KOPT-K1 (cell line): ENCODE results near the gene KIF2C.
"Not testable (repeated sequence)": the region's sequence is repeated elsewhere in the genome, so short reads cannot be mapped to it uniquely, and the experiment has no call there.

ENCODE experiments used
- H3K27ac ChIP-seq: fragments of 200-600 bp; sonication (generic); 2 replicates; pipeline ENCODE4 v1.5.1; 2016; ENCODE audit warnings: antibody characterized with exemption, mild to moderate bottlenecking, low read depth, low read length; ENCODE audit not compliant: poor library complexity, severe bottlenecking
- H3K36me3 ChIP-seq: fragments of 200-600 bp; sonication (generic); 2 replicates; pipeline ENCODE4 v1.5.1; 2017; ENCODE audit warnings: antibody characterized with exemption, mild to moderate bottlenecking, low read length, moderate library complexity; ENCODE audit not compliant: insufficient read depth
- H3K9me3 ChIP-seq: fragments of 200-600 bp; sonication (generic); 2 replicates; pipeline ENCODE4 v1.5.1; 2017; ENCODE audit warnings: antibody characterized with exemption, low read length, mild to moderate bottlenecking; ENCODE audit not compliant: insufficient read depth, poor library complexity, severe bottlenecking

The KIF2C gene

GRCh38 chr1:44724955-44725698, 14.5 kb upstream of the KIF2C start:
- peaks cover 21% of the 10 kb centered on the region for H3K36me3 ChIP-seq
- H3K27ac ChIP-seq, result peak overlapping the region; percentile 98
- H3K9me3 ChIP-seq, result no peaks in the 10 kb centered on the region

DNA sequence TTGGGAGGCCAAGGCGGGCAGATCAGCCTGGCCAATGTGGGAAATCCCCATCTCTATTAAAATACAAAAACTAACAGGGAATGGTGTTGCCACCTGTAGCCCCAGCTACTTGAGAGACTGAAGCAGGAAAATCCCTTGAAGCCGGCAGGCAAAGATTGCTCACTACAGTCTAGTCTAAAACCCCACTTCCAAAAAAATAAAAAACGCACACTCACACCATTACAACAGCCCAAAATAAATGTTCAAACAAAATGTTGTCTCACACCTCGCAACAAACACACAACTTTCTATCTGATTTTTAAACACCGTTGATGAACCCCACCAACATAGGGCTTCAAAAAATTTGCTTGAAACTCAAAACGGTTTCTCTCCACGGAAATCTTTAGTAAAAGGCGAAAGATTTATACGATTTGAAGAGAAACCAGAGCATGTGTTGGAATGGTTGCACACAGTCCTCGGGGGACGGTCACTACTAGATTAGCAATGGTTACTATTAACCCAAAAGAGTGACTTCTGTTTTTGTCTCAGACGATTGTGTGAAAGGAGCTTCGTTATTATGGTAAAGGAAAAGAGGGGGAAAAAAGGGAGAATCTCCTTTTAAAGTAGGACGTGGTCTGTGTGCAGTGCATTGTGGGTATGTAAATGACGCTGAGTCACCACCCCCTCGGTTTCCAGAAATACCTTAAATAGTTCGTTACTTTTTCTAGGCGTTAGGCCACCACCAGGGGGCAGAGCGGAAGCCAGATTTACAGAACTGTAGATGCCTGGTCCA, 8.7 kb upstream of the KIF2C start, which contains the start of gene RNU5D-1:
Gene RNU5D-1, minus strand, starts transcription at position 430 of the 772 bp plus-strand sequence.
- H3K36me3 ChIP-seq, result peaks cover 10% of the 10 kb centered on the region
- peak within 1 kb of the TSS; percentile 94 for H3K27ac ChIP-seq
- H3K9me3 ChIP-seq, result no peaks in the 10 kb centered on the region

- Histone ChIP-seq H3K27ac (no peak overlapping the region), H3K36me3 (no peaks in the 10 kb centered on the region), H3K9me3 (no peaks in the 10 kb centered on the region)
These were observed 6.3 kb upstream of the KIF2C start for GRCh38 chr1:44733365-44733764.

- H3K36me3 ChIP-seq, result no peaks in the 10 kb centered on the region
- H3K27ac ChIP-seq, result no peak overlapping the region
- H3K9me3 ChIP-seq, result no peaks in the 10 kb centered on the region
These were observed 5.9 kb upstream of the KIF2C start for GRCh38 chr1:44733784-44734183.

DNA sequence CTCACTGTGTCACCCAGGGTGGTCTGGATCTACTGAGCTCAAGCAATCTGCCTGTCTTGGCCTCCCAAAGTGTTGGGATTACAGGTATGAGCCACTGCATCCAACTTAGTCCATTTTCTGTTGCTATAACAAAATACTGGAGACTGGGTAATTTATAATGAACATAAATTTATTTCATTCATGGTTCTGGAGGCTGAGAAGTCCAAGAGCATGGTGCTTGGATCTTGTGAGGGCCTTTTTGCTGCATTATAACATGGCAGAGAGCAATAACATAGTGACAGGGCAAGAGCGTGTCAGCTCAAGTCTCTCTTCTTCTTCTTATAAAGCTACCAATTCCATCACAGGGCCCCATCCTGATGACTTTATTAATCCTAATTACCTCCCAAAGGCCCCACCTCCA, 3.6 kb upstream of the KIF2C start:
- no peaks in the 10 kb centered on the region for H3K9me3 ChIP-seq

GRCh38 chr1:44738953-44739306, 707 bp upstream of the KIF2C start:
- peak overlapping the region; percentile 93 for H3K27ac ChIP-seq
- H3K9me3 ChIP-seq, result not testable (repeated sequence)
- peaks cover 32% of the 10 kb centered on the region for H3K36me3 ChIP-seq

More for the DNA sequence above, 3.6 kb upstream of the KIF2C start:
- Histone ChIP-seq H3K36me3 (peaks cover 3% of the 10 kb centered on the region), H3K27ac (no peak overlapping the region)

- H3K36me3 ChIP-seq, result peaks cover 44% of the 10 kb centered on the region
- peak overlapping the region; percentile 93 for H3K27ac ChIP-seq
- H3K9me3 ChIP-seq, result no peaks in the 10 kb centered on the region
These were observed 561 bp downstream of the KIF2C start for GRCh38 chr1:44740179-44740617.

- peak overlapping the region; percentile 6 for H3K27ac ChIP-seq
- no peaks in the 10 kb centered on the region for H3K9me3 ChIP-seq
- peaks cover 74% of the 10 kb centered on the region for H3K36me3 ChIP-seq
These were observed 3.6 kb downstream of the KIF2C start for GRCh38 chr1:44743211-44743610.

DNA sequence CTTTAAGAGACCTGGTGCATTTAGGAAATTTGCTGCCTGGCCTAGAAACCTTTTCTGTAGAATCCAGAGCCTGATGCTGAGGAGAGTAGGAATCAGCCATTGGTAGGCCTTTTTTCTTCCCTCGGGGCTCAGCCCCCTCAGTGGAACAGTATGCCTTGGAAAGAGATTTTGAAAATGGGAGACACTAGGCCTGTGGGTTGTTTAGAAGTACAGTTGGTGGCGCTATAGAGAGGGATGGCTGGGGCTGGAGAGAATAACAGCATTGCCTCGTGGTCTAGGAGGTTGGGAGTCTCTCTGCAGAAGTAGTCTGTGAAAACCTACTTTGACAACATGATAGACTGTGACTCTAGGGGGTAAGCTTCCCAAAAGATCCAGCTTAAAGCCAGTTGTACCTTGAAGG, 8.2 kb downstream of the KIF2C start:
- Histone ChIP-seq H3K36me3 (peaks cover 99% of the 10 kb centered on the region), H3K9me3 (no peaks in the 10 kb centered on the region), H3K27ac (no peak overlapping the region)

- Histone ChIP-seq H3K9me3 (no peaks in the 10 kb centered on the region), H3K36me3 (peaks cover 100% of the 10 kb centered on the region), H3K27ac (peak overlapping the region; percentile 9)
These were observed 17.8 kb downstream of the KIF2C start for GRCh38 chr1:44757420-44757819.

GRCh38 chr1:44759077-44759476, 19.4 kb downstream of the KIF2C start:
- Histone ChIP-seq H3K27ac (no peak overlapping the region), H3K36me3 (peaks cover 100% of the 10 kb centered on the region), H3K9me3 (no peaks in the 10 kb centered on the region)

DNA sequence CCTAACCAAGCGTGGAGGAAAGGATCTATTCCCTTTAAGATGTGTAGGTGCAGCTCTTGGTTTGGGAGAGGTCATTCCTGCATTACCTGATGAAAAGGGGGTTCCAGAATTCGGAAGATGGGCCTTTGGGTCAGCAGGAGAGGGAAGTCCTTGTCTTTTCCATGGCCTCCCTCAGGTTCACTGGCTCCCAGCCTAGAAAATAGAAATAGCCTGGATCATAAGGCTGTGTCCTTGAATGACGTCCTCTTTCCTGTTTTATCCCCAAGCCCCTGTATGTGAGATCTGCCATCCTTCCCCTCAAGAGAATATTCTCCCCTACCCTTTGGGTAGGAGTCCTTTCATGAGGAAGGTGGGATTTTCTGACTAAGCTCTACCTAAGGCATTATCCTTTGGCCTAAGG, 21.2 kb downstream of the KIF2C start:
- peaks cover 100% of the 10 kb centered on the region for H3K36me3 ChIP-seq
- H3K27ac ChIP-seq, result no peak overlapping the region

DNA sequence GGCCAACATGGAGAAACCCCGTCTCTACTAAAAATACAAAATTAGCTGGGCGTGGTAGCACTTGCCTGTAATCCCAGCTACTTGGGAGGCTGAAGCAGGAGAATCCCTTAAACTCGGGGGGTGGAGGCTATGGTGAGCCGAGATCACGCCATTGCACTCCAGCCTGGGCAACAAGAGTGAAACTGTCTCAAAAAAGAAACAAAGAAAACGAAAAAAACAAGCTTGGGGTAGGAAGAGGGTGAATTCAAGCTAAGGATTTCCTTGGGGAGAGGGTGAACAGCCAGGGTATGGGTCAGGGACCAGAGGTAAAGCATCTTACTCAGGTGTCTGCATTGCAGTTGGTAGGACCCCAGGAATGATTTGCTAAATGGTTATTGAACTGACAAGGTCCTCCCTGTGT, 26.8 kb downstream of the KIF2C start:
- not testable (repeated sequence) for H3K9me3 ChIP-seq, H3K27ac ChIP-seq
- H3K36me3 ChIP-seq, result peaks cover 79% of the 10 kb centered on the region

More for the DNA sequence above, 21.2 kb downstream of the KIF2C start:
- no peaks in the 10 kb centered on the region for H3K9me3 ChIP-seq

DNA sequence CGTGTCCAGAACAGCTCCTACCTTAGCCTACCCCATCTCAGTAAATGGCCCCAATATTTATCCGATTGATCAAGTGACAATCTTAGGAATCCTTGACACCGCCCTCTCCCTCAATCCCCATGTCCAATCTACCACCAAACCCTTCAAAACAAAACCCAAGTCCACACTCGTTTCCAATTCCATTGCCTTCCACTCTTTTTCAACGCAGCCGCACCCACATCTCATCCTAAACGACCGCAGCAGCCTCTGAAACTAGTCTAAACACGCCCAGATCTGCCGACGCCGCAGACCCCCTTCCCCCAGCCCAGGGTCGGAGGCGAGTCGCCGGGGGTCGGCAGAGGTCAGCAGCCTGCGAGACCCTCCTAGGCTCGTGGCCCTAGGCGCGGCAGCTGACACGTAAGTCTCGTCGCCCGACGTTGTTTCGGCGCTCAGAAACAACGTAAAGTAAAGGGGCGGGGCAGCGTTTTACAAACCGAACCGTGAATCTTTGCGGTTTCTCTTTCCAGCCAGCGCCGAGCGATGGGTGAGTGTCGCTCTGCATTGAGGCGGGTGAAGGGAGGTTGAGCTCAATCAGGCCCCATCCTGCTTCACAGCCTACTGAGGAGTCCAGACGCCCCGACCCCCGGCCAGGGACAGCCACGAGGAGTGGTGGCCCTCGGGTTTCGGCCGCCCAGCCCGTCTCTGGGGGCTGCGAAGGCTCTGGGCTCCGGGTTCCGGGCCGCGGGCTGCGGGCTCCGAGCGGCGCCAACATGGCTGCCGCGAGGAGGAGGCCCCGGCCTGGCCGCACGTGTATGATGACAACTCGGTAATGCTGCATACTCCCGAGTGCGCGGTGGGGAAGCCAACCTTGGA, 35.7 kb downstream of the KIF2C start, which contains the start of gene RPS8:
Gene RPS8, plus strand, starts transcription at position 463 of the 852 bp plus-strand sequence. Its CDS starts 57 bp downstream, at position 520.
- Histone ChIP-seq H3K36me3 (peaks cover 41% of the 10 kb centered on the region), H3K9me3 (no peaks in the 10 kb centered on the region), H3K27ac (peak within 1 kb of the TSS; percentile 76)
